Left colon (tissue), 2 donors: ENCODE data around the gene FAM222A. TPM values are rescaled to one million over a fixed set of nuclear protein-coding genes. Genes with fewer than 3 reads are reported as not detected.

Experiments
- ATAC-seq: fragments of 200-7000 bp; cut with Tn5 transposase; one replicate; pipeline ENCODE4 v1.9.1; 2020; ENCODE audit warnings: mild to moderate bottlenecking, moderate library complexity
- DNase-seq, 2 donors: peaks; one replicate each; pipeline ENCODE4 v3.0.0-alpha.2; 2020
- intact Hi-C, 2 donors: fragments of 100-400 bp; cut with DNase I in 1 of 2; cut with micrococcal nuclease in 1 of 2; formaldehyde crosslinking; loops; one replicate each; pipeline versions ENCODE4 v1.11.2 to v1.14.0; 2022; cut with DNase I, micrococcal nuclease
- long read RNA-seq: library from polyadenylated mRNA; unstranded; transcript quantifications from one replicate; pipeline ENCODE4 v2.0.0, GENCODE V29; 2021
- total RNA-seq, 2 donors: library from RNA; stranded (reverse); fragmentation: NEBNext Ultra II Directional; extraction: Animal tissue kit (Norgen Biotek cat#: 25700); gene quantifications; one replicate each; pipeline ENCODE4 v1.2.1, GENCODE V29; 2021
- donor health status: DM: no; HTN: no; CAD: no.
- donor health status: DM: yes; HTN: yes; CAD: no.

FAM222A gene
- total RNA-seq, result 1 to 10 TPM; 3.0 to 4.7 TPM
- long read RNA-seq, partial matches to known transcripts, result 1 of 2 reads
- long read RNA-seq, other reads (novel, unspliced or antisense), result 0 of 2 reads

DNA sequence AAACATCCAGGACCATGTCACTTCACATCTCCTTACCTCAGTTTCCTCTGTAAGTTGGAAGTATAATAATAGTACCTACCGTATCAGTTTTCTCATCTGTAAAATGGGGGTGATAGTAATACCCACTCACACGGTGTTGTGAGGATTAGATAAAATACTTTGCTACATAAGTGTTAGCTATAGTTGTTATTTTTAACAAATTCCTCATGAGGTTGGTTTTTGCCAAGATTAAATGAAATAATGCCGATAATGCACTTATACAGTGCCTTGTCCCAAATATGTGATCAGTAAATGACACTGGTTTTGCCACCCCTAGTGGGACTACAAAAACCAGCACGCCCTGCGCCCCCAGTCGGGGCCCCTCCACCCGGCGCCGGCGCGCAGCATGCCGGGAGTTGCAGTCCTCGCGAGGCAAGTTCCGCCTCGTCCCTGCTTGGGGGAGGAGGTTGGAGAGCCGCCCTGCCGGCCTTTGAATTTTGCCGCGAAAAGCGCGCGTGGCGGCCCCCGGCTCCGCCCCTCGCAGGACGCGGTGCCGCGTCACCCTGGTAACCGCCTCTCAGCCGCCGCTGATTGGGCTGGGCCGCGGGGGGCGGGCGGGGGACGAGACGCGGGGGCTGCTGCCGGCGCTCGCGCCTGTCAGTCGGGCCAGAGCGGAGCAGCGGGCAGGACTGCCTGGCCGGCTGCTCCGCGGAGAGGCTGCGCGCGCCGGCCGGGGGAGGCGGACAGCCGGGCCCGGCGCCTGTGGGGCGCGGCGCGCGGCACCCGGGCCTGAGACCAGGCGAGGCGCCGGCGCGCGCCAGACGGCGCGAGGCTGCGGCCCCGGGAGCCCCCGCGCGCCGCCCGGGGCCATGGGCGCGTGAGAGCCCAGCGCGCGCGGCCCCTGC lies at the start of gene FAM222A:
Gene FAM222A (plus strand): TSS at position 639 of the 884 bp plus-strand sequence. CDS start 30,322 bp downstream, outside the sequence.
- intact Hi-C loops, result no loop called here
- ATAC-seq, result peak; percentile 92
- peak; percentile 97 for DNase-seq

DNA sequence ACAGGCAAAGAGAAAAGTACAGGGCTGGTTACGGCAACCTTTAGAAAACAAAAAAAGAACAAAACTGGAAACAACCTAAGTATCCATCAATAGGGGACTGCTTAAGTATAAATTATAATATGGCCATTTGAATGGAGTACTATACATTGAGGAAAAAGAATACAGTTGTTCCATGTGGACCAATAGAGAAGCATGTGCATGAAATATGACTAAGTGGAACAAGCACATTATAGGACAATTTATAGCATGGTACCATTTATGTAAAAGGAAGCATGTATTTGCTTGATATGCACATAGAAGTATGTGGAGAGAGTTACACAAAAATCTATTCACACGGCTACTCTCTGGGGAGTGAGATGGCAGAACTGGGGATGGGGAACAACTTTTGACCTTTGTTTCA lies 49.2 kb upstream of the FAM222A start:
- DNase-seq, result no peak
- no peak for ATAC-seq
- intact Hi-C loops, result no loop called here

DNA sequence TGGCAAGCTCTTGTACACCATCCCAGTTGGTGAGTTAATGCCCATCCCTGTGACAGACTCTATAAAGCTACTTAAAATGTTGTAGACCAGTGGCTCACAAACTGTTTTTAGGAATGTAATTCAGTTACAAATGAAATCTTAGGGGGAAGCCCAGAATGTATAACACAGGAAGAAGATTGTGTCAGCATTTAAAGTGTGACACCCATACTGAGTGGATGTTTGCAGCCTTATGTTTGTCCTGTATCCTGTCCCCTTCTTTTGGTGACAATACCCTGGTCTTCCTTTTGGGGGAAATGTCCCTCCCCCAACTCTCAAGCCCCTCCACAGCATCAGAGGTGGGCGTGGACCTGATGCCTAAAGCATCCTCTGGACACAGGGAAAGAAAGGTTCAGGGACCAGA lies 47.6 kb upstream of the FAM222A start:
- intact Hi-C loops, result no loop called here
- DNase-seq, result no peak
- no peak for ATAC-seq

DNA sequence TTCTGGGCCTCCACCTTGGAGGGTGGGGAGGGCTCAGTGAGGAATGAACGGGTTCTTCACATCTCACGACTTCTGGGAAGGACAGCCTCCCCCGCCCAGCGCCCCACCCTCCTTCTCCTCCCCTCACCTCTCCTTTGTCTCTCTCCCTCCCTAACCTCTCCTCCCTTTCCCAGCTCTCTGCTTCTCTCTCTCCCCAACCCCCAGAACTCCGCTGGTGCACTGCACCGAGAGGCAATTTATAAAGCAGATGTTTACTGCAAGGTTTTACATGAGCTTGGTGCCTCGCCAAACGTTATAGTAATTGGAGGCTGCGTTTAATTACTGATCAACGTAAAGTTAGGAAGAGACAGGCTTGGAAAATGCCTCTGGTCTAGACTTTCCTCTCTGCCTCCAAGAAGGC lies 42.9 kb upstream of the FAM222A start:
- ATAC-seq, result peak; percentile 46
- intact Hi-C loops, result no loop called here

DNA sequence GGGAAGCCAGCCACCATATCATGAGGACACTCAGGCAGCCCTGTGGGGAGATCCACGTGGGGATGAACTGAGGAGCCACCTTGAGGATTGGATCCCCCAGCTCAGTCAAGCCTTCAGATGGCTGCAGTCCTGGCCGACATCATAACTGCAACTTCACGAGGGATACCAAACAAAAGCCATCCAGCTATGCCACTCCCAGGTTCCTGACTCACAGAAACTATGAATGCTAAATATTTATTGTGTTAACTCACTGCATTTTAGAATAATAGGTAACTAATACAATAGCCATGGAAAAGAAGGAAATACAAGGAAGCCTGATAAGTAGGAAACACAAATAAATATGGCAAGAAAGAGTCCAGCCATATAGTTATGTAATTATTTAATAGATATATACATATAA lies 42.1 kb upstream of the FAM222A start:
- no peak for DNase-seq
- intact Hi-C loops, result no loop called here
- ATAC-seq, result no peak

More for the DNA sequence above, 42.9 kb upstream of the FAM222A start:
- no peak for DNase-seq

DNA sequence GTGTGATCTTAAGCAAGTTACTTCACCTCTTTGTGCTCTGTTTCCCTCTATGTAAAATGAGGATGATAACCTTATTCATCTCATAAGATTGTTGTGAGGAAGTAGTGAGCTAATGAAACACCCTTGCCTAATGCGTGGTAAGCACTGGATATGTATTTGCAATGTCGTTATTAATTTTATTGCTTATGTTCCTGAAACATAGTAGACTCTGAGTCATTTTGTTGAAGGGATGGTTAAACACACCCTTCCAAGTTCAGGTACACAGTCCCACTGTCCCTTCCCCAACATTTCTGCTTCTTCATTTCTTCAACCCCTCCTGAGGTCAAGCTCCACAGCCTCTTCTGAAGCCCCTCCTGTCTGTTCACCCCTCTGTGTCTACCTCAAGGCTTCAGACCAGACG lies 40.2 kb upstream of the FAM222A start:
- intact Hi-C loops, result no loop called here
- ATAC-seq, result no peak

DNA sequence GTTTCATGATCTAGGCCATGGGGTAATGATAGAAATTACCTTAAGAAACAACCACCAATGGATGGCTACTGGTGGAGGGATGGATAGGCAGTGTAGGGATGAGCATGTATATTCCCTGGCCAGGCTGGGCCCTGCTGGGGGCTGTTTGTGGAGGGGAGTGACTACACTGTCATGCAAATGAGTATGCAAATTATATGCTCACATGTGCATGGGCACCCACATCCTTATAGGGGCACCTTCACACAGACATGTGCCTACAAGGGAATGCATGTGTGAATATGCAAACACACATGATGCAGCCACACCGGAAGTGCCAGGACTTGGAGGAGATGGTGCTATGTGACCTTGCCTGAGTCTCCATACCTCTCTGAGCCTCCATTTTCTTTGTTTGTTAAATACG lies 39.7 kb upstream of the FAM222A start:
- no peak for DNase-seq
- no peak for ATAC-seq
- intact Hi-C loops, result no loop called here

More for the DNA sequence above, 40.2 kb upstream of the FAM222A start:
- DNase-seq, result no peak

DNA sequence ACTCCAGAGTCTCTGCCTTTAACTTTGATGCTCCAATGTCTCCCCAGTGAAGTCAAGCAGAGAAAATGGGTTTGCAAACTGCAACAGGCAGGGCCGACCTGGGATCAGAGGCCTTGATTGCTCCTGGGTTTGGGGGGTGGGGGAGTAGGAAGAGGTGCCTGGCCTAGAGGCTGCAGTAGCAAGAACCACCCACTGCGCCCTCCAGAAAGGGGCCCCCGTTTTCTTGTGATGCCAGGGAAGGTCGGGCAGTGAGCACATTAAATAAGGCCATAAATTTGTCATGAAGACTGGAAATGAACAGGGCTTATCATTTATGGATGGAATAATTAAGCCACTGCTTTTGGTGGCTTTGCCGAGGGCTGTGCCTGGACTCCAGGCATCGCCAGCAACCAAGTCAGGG lies 38.2 kb upstream of the FAM222A start:
- no peak for DNase-seq
- ATAC-seq, result no peak
- intact Hi-C loops, result no loop called here

DNA sequence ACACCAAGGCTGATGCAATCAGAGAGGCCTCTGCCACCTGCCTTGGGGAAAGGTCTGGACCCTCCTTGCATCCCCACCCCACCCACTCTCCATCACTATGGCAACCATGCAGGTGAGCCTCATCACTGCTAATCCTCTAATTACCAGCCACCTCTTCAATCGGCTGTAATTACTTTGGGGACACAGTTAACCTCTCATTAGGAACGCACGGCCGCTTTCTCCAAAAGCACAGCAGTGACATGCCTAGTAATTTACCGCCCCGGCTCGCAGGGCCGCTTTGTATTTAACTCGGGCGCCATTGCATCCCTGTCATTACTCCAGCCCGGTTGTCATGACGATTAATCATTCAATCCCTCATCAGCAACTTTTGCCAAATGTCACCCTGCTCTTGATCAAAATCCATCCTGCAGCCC lies 36.3 kb upstream of the FAM222A start:
- no peak for DNase-seq
- intact Hi-C loops, result no loop called here
- no peak for ATAC-seq

DNA sequence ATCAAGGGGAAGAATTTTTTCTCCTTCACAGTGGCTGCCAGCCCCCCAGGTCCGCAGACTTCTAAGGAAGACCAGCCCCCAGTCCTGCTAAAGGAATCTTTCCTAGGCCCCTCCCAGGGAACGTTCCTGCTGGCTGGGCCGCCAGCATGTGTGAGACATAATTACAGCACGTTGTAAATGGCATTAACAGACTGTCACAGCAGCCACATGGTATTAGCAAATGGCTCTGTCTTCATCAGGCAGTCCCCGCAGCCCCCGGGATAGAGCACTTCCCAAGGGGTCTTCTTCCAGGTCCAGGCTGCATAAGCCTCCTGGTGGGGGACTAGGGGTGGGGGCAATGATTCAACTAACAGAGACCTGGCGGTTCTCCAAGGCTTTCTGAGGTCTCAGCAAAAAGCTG lies 34.9 kb upstream of the FAM222A start:
- intact Hi-C loops, result no loop called here
- DNase-seq (peak in 1 of 2 donors; percentile 19), ATAC-seq (peak; percentile 70)

DNA sequence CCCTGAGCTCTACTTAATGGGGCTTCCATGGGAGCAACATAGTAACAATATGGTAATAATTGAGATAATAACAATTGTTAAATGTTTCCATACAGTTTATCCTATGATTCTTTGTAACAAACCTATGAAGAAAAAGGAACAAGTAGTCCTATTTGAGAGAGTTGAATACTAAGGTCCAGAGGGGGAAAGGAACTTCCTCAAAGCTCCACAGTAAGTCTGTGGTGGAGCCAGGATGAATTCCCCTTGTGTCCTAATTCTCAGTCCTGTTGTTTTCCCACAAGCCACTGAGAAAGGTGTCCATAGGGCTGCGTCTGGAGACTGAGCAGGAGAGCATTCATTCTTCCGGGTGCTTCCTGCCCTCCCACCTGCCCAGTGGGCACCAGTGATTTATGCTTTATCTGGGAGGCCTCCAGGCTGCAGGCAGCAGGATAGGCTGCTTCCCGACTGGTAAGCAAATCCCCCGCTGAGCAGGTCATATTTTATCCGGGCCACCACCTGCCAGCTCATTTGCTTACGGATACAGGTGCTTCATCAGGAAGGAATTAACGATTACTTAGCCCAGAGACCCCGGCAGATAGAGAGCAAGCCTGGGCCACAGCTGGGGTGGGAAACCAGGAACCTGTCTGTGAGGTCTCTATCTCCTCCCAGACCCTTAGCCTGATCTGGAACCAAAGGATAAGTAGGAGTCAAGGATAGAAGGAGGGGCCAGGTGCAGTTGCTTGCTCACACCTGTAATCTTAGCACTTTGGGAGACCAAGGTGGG lies 33.9 kb upstream of the FAM222A start:
- intact Hi-C loops, result no loop called here
- ATAC-seq (peak; percentile 63), DNase-seq (peak in 1 of 2 donors; percentile 30)

DNA sequence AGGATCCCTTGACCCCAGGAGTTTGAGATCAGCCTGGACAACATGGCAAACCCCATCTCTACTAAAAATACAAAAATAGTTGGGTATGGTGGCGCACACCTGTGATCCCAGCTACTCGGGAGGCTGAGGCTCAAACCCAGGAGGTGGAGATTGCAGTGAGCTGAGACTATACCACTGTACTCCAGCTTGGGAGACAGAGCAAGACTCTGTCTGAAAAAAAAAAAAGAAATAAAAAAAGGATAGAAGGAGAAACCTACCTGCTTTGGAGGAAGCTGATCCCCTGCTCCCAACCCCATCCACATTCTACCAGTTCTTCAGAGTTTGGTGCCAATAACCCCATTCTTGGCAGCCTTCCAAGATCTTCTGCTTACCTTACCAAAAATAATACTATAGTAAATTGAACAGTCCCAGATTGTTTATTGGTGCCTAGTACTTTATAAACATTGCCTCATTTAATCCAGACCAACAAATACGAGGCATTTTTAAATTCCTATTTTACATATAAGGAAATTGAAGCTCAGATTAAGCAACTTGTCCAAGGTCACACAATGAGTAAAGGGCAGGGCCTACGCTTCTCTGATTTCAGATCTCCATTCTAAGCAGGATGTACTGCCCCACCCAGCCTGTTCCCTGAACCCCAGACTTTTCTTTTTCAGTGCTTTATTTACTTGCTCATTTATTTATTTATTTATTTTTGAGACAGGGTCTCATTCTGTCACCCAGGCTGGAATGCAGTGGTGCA lies 33.2 kb upstream of the FAM222A start:
- DNase-seq (peak; percentile 22 to 29), ATAC-seq (peak; percentile 75)
- intact Hi-C loops, result no loop called here

DNA sequence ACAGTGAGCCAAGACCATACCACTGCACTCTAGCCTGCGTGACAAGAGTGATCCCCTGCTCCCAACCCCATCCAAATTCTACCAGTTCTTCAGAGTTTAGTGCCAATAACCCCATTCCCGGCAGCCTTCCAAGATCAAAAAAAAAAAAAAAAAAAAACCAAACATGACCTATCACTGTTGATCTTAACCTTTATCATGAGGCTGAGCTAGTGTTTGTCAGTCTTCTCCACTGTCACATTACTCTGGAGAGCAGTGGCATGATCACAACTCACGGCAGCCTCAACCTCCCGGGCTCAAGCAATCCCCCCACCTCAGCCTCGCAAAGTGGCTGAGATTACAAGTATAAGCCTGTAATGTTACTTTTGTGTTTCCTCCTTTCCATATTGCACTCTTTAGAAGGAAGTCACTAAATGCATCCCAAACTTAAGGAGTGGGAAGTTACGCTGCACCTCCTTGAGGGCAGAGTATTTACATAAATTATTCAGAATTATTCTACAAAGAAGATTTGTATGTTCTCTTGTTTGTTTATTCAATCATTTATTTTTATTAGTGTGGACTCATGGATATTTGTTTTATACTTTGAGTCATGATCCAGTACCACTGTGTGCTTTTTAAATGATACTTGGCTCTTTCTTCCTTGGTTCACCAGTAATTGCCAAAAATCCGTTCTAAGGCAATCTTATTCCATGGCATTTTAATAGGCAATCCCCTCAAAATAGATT lies 31.5 kb upstream of the FAM222A start:
- intact Hi-C loops, result no loop called here
- ATAC-seq, result no peak
- no peak for DNase-seq

DNA sequence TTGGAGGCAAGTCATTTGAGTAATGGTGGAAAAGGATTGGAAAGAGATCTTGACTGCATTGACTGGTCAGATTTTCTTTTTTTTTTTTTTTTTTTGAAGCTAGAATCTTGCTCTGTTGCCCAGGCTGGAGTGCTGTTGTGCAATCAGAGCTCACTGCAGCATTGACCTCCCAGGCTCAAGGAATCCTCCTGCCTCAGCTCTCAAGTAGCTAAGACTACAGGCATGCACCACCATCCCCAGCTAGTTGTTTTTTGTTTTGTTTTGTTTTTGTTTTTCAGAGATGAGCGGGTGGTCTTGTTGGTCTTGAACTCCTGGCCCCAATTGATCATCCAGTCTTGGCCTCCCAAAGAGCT lies 30.9 kb upstream of the FAM222A start:
- ATAC-seq (no peak), DNase-seq (no peak)
- intact Hi-C loops, result no loop called here

DNA sequence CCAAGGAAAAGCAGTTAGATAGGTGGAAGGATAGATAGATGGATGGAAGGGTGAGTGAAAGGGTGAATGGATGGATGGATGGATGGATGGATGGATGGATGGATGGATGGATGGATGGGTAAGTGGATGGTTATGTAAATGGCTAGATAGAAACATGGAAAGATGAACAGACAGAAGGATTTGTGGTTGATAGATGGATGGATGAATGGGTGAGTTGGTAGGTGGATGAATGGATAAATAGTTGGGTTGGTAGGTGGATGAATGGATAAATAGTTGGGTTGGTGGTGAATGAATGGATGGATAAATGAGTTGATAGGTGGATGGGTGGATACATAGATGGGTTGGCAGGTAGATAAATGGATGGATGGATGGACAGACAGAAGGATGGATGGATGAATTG lies 30.3 kb upstream of the FAM222A start:
- ATAC-seq, result no peak
- DNase-seq, result no peak
- intact Hi-C loops, result no loop called here

DNA sequence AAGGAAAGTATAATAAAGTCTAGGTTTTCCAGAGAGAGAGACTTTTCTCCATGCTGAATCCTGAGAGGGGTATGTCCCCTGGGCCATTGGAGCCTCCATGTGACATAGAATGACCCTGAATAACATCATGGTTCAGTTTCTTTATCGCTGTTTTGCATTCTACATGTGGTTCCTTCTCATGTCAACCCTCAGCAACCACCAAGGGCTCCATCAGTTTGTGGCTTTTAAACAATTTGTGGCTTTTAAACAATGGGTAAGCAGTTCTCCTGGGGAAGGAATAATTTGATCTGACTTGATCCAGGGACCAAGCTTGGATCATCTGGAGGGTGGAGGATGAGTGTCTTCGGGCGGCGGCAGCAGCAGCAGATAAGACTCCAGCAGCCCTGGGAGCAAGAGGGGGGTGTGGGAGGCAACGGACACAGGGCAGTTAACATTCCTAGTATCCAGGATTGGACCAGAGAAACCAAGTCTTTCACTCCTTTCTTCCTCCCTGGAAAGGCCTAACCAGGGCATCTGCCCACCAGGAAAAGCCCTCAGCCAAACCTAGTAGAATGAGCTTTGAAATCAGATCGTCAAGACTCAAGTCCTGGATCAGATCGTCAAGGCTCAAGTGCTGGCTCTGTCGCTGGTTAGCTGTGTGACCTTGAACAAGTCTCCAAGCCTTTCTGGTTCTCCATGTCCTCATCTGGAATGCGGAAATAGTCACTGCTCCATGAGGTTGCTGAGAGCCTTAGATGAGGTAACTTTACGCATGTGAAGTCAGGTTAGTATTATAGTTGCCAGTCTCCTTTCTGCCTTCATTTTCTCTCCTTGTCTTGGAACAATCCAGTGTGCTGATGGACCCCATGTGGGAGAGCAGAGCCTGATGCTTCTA lies 27.8 kb upstream of the FAM222A start:
- ATAC-seq (peak; percentile 49), DNase-seq (no peak)
- intact Hi-C loops, result no loop called here

DNA sequence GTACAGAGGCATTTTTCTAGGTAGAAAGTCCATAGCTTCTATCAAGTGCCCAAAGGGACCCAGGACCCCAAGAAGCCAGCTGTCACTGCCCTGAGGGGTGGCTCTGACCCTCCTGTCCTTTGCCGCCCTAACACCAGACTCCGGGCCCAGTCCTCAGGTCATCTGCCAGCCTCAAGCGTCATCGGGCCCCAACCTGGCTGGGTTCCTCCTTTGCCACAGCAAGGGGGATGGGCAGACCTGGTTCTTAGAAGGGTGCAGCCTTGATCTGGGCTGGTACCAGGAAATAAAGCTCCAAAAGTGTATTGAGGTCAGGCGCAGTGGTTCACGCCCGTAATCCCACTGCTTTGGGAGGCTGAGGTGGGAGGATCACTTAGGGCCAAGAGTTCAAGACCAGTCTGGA lies 27.1 kb upstream of the FAM222A start:
- intact Hi-C loops, result no loop called here
- ATAC-seq (peak; percentile 77), DNase-seq (peak in 1 of 2 donors; percentile 33)

DNA sequence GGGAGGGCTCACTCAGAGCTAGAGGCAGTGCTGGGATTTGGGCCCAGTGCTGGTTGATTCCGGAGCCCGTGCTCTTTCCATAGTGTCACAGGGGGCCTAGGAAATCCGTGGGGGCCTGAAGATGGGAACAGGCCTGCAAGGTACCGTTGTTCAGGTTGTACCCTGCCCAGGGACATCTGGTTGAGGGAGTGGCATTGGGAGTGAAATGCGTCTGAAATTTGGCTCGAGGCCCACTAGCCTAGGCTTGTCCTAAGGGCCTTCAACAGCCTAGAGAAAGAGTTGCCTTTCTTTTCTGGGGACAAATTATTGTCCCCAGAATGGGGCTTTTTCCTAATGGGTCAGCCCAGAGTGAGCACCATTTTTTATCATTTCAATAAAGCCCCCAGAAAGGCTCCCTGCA lies 26.4 kb upstream of the FAM222A start:
- intact Hi-C loops, result no loop called here
- ATAC-seq (peak; percentile 85), DNase-seq (peak; percentile 54 to 59)
